BJ (cell line): Measurements from ENCODE around the gene KLHDC10. TPM values are rescaled to one million over a fixed set of nuclear protein-coding genes. Genes with fewer than 3 reads are reported as not detected.

Experiments used
- CTCF ChIA-PET: fragments of 350-600 bp; formaldehyde crosslinking; extraction: SDS; loops from one replicate; lab custom pipeline; 2021; ENCODE audit warnings: antibody characterized with exemption, inconsistent platforms; lab: Yijun Ruan, JAX
- POLR2A ChIA-PET: fragments of 300-600 bp; sonication (Branson Sonifier 250); formaldehyde crosslinking; extraction: SDS; loops from one replicate; lab custom pipeline; 2021; ENCODE audit warnings: antibody characterized with exemption; lab: Charles Lee
- DNase-seq: peaks from one replicate; pipeline ENCODE4 v3.0.0-alpha.2; 2011; ENCODE audit warnings: low read depth
- H3K27me3 ChIP-seq: 2 replicates; pipeline ENCODE4 v1.6.0; 2011; ENCODE audit warnings: low read length; ENCODE audit not compliant: control insufficient read depth, insufficient read depth
- H3K36me3 ChIP-seq: 2 replicates; pipeline ENCODE4 v1.5.1; 2011; ENCODE audit warnings: low read length; ENCODE audit not compliant: control insufficient read depth, insufficient read depth
- H3K4me3 ChIP-seq: 2 replicates; pipeline ENCODE4 v1.5.1; 2011; ENCODE audit warnings: low read depth, mild to moderate bottlenecking, control low read depth, low read length
- polyA plus RNA-seq: library from polyadenylated mRNA; depleted of rRNA; stranded (reverse); fragments of >200 nt; gene quantifications from 2 replicates; pipeline ENCODE4 v1.2.3, GENCODE V29; 2011
- TF ChIP-seq, protein P1 (sequence below): IDR thresholded peaks from 2 replicates; pipeline ENCODE4 v1.5.1; 2011; ENCODE audit warnings: low read depth, mild to moderate bottlenecking, control low read depth, inconsistent platforms, low read length, moderate library complexity; ENCODE audit not compliant: insufficient read depth

Gene KLHDC10
- polyA plus RNA-seq, 1 experiment: 15.9 TPM

DNA sequence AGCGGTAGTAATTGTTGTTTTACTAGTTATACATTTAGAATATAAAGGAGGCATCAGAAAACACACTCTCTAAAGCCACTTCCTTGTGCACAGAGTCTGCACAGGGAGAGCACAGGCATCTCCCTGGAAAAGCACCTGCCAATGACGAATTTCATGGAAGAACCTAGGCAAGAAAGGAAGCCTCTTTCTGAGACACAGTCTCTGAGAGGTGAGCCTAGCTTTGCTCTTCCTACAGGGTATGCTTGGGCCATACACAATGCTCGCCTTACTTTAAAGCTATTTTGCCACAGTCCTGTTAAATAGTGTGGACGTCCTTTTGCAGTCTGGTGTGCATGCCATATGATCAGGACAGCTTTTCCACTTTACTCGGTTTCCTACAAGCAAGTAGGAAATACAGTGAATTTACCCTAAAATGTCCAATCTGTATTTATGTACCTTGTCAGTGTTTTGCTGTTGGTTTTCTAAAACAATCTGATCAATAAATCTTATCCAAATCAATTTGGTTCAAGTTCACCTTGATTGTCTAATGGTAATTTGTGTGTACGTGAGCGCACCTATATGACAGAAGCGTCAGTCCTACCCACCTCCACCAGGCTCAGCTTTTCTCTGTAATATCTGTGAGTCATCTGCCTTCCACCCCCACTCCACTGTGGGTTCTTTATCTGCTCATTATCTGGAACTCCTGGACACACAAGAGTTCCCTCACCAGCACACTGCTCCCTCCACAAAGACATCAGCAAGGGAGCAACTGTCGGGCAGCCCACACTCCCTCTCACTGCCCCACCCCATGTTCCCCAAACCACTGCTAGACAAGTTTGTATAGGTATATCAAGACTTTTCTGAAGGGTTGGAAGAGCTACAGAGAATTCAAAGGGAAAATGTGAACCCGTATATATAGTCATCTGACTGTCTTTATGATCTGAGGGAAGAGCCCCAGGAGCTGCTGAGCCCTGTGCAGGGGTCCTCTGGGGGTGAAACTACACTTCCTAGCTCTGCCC, 65.2 kb downstream of the KLHDC10 start:
- TF ChIP-seq, protein P1, sequence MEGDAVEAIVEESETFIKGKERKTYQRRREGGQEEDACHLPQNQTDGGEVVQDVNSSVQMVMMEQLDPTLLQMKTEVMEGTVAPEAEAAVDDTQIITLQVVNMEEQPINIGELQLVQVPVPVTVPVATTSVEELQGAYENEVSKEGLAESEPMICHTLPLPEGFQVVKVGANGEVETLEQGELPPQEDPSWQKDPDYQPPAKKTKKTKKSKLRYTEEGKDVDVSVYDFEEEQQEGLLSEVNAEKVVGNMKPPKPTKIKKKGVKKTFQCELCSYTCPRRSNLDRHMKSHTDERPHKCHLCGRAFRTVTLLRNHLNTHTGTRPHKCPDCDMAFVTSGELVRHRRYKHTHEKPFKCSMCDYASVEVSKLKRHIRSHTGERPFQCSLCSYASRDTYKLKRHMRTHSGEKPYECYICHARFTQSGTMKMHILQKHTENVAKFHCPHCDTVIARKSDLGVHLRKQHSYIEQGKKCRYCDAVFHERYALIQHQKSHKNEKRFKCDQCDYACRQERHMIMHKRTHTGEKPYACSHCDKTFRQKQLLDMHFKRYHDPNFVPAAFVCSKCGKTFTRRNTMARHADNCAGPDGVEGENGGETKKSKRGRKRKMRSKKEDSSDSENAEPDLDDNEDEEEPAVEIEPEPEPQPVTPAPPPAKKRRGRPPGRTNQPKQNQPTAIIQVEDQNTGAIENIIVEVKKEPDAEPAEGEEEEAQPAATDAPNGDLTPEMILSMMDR: no peak
- ChIA-PET CTCF (interaction anchor here (0.8 kb wide), 1 partner anchor 20 kb away, joined by 3 read pairs; no protein-coding TSS in a partner anchor), POLR2A (interaction anchor here (1.0 kb wide), 1 partner anchor 9 kb away, joined by 4 read pairs; no protein-coding TSS in a partner anchor)
- no peak for DNase-seq
- Histone ChIP-seq H3K4me3 (no peak overlapping the region), H3K36me3 (peaks cover 5% of the 10 kb centered on the region), H3K27me3 (no peaks in the 10 kb centered on the region)

DNA sequence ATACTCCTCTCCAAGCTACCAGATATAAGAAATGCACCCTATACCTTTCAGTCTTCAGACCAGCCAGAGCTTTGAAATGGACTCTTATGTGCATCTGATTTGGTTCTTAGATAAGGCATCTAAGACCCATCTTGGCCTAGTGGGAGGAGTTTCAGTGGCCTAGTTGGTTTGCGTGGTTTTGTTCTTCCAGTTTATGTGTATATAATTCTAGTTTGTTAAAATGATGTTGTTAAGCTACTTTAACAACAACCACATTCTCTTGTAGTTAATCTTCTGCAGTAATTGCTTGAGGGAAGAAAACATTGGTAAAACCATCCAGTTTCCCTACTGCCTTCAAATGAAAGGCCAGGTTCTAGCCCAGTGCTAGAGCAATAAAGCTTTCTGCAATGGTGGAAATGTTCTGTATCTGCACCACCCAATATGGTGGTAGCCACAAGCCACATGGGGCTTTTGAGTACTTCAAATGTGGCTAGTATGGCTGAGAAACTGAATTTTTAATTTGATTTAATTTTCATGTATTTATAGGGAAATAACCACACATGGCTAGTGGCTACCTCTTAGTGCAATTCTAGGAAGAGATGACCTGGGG, 66.3 kb downstream of the KLHDC10 start:
- ChIA-PET POLR2A (no interaction called here), CTCF (interaction anchor here (0.8 kb wide), 1 partner anchor 21 kb away, joined by 3 read pairs; no protein-coding TSS in a partner anchor)
- Histone ChIP-seq H3K36me3 (peaks cover 2% of the 10 kb centered on the region; the same call in 1 of the 2 replicates), H3K27me3 (no peaks in the 10 kb centered on the region), H3K4me3 (no peak overlapping the region)
- TF ChIP-seq, protein P1: no peak
- no peak for DNase-seq

DNA sequence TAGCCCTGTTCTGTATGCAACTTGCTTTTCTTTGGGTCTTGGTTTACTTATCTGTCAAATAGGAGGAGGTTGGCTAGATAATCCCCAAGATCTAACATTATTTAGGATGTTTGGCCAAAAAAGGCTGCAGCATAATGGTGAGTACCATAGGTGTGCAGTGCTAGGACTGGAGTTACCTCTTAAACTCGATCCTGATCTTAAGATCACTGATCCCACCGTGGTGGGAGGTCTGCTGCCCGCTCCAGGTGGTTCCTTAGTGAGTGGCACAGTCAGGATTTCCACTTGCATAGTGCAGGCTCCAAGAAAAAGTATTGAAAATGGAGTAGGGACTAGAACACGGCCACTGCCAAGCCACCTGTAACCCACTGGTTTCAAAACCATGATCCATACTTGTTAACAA, 66.9 kb downstream of the KLHDC10 start:
- H3K27me3 ChIP-seq: no peaks in the 10 kb centered on the region
- ChIA-PET CTCF (no interaction called here), POLR2A (no interaction called here)
- H3K4me3 ChIP-seq: no peak overlapping the region
- TF ChIP-seq, protein P1: no peak
- H3K36me3 ChIP-seq: peaks cover 2% of the 10 kb centered on the region; the same call in 1 of the 2 replicates
- no peak for DNase-seq

DNA sequence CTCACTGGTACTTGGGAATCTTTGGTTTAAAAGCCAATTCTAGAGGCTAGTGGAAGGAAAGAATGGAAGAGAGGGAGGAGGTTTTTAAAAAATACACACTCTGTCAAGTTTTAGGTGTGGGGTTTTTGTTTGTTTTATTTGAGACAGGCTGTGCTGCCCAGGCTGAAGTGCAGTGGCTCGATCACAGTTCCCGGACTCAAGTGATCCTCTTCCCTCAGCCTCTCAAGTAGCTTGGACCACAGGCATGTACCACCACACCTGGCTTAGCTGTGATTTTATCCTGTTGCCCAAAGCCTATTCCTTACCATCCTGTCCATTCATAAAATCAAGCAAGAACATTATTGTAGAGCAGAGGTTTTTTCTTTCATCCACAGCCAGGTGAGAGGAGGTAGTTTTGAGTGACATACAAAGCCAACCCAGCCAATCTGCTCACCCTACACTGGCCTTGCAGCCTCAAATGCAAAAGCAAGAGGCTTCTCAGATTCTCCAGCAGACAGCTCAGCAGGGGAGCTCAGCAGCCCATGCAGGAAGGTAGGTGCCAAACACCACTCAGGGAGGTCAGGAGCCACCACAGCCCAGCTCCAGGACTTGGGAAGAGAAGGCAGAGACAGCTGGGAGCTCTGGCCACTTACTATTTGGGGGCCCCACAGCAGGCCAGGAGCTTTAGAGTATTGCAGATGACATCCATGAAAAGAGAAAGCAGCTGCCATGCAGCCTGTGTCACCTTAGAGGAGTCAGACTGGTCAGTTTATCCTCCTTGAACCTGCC, 69.0 kb downstream of the KLHDC10 start:
- ChIA-PET CTCF (interaction anchor here (0.6 to 1.5 kb wide), 2 partner anchors 10 to 127 kb away, joined by 3 to 5 read pairs; no protein-coding TSS in a partner anchor), POLR2A (no interaction called here)
- DNase-seq: no peak
- H3K36me3 ChIP-seq: peaks cover 2% of the 10 kb centered on the region; the same call in 1 of the 2 replicates
- TF ChIP-seq, protein P1: no peak
- no peaks in the 10 kb centered on the region for H3K27me3 ChIP-seq
- no peak overlapping the region for H3K4me3 ChIP-seq
